IMR-90 (cell line): ENCODE results near the gene RPH3AL. TPM values are rescaled to one million over a fixed set of nuclear protein-coding genes. Genes with fewer than 3 reads are reported as not detected.

ENCODE experiments used
- ATAC-seq: fragments of 200-7000 bp; cut with Tn5 transposase; 2 replicates; pipeline ENCODE4 v1.9.1; 2020; ENCODE audit warnings: low read depth, mild to moderate bottlenecking, moderate library complexity
- BruUV-seq: library from RNA; stranded (reverse); fragments of 400-500 nt; replicated peaks from 2 replicates; lab custom pipeline; 2021; lab: Mats Ljungman, UMichigan
- CTCF ChIA-PET: fragments of 300-600 bp; formaldehyde crosslinking; extraction: SDS; loops from one replicate; lab custom pipeline; 2021; ENCODE audit warnings: antibody characterized with exemption; lab: Yijun Ruan, JAX
- POLR2A ChIA-PET: fragments of 300-600 bp; sonication (Branson Sonifier 250); formaldehyde crosslinking; loops from one replicate; lab custom pipeline; 2022; ENCODE audit warnings: antibody characterized with exemption; ENCODE audit not compliant: unreplicated experiment; lab: Charles Lee
- DNase-seq: peaks from one replicate; pipeline ENCODE4 v3.0.0; 2013
- H2AFZ ChIP-seq: replicated peaks from 2 replicates; pipeline ENCODE3; 2013; ENCODE audit warnings: low read length, mild to moderate bottlenecking; ENCODE audit not compliant: poor library complexity
- H2AK5ac ChIP-seq: 2 replicates; pipeline ENCODE4 v1.6.1; 2013; ENCODE audit warnings: low read depth, low read length, inconsistent platforms
- H2AK9ac ChIP-seq: replicated peaks from 2 replicates; pipeline ENCODE3; 2013; ENCODE audit warnings: mild to moderate bottlenecking, low read depth, low read length, moderate library complexity; ENCODE audit not compliant: poor library complexity
- H2BK120ac ChIP-seq: 2 replicates; pipeline ENCODE4 v1.6.1; 2013; ENCODE audit warnings: low read depth, low read length, inconsistent platforms
- H2BK15ac ChIP-seq: 3 replicates; pipeline ENCODE4 v1.6.1; 2013; ENCODE audit warnings: low read depth, low read length, inconsistent platforms
- H2BK20ac ChIP-seq: 2 replicates; pipeline ENCODE4 v1.6.1; 2013; ENCODE audit warnings: low read depth, mild to moderate bottlenecking, inconsistent platforms, low read length, moderate library complexity
- H2BK5ac ChIP-seq: 2 replicates; pipeline ENCODE4 v1.6.1; 2013; ENCODE audit warnings: mild to moderate bottlenecking, low read depth, low read length, inconsistent platforms; ENCODE audit not compliant: poor library complexity, severe bottlenecking
- H3K14ac ChIP-seq: replicated peaks from 2 replicates; pipeline ENCODE4 v1.6.1; 2013; ENCODE audit warnings: low read depth, low read length, inconsistent platforms
- H3K18ac ChIP-seq: 2 replicates; pipeline ENCODE4 v1.6.1; 2013; ENCODE audit warnings: low read depth, low read length, control low read depth
- H3K23ac ChIP-seq: 2 replicates; pipeline ENCODE4 v1.6.1; 2013; ENCODE audit warnings: low read depth, low read length, inconsistent platforms
- H3K27ac ChIP-seq: 2 replicates; pipeline ENCODE4 v1.5.1; 2013; ENCODE audit warnings: mild to moderate bottlenecking, control low read depth, low read length; ENCODE audit not compliant: insufficient read depth
- H3K27me3 ChIP-seq: 2 replicates; pipeline ENCODE4 v1.6.1; 2013; ENCODE audit warnings: low read length; ENCODE audit not compliant: control insufficient read depth, insufficient read depth
- H3K36me3 ChIP-seq: 2 replicates; pipeline ENCODE4 v1.6.1; 2013; ENCODE audit warnings: low read length, mixed read lengths; ENCODE audit not compliant: control insufficient read depth, insufficient read depth
- H3K4ac ChIP-seq: 2 replicates; pipeline ENCODE4 v1.6.1; 2013; ENCODE audit warnings: low read depth, low read length, inconsistent platforms
- H3K4me1 ChIP-seq: 2 replicates; pipeline ENCODE4 v1.6.1; 2013; ENCODE audit warnings: low read length, mixed read lengths; ENCODE audit not compliant: control insufficient read depth, insufficient read depth
- H3K4me2 ChIP-seq: 2 replicates; pipeline ENCODE4 v1.6.1; 2013; ENCODE audit warnings: low read depth, mild to moderate bottlenecking, control low read depth, low read length, moderate library complexity
- H3K4me3 ChIP-seq: 2 replicates; pipeline ENCODE4 v1.5.1; 2013; ENCODE audit warnings: low read depth, mild to moderate bottlenecking, control low read depth, low read length, moderate library complexity; ENCODE audit not compliant: insufficient read depth
- H3K56ac ChIP-seq: 2 replicates; pipeline ENCODE4 v1.6.1; 2013; ENCODE audit warnings: low read length, inconsistent platforms; ENCODE audit not compliant: insufficient read depth; ENCODE audit errors: extremely low read depth
- H3K79me1 ChIP-seq, 2 experiments: 2 replicates each; pipeline ENCODE4 v1.6.1; 2013; ENCODE audit warnings: low read length in 2 of 2, inconsistent platforms in 1 of 2, low read depth in 1 of 2
- H3K9ac ChIP-seq: 2 replicates; pipeline ENCODE4 v1.6.1; 2013; ENCODE audit warnings: low read depth, low read length, control low read depth
- H3K9me1 ChIP-seq: 2 replicates; pipeline ENCODE4 v1.6.1; 2013; ENCODE audit warnings: low read length, inconsistent platforms; ENCODE audit not compliant: insufficient read depth
- H3K9me3 ChIP-seq: 2 replicates; pipeline ENCODE4 v1.6.1; 2013; ENCODE audit warnings: low read length; ENCODE audit not compliant: control insufficient read depth, insufficient read depth
- H4K20me1 ChIP-seq: 2 replicates; pipeline ENCODE4 v1.6.1; 2013; ENCODE audit warnings: low read length, inconsistent platforms; ENCODE audit not compliant: insufficient read depth
- H4K5ac ChIP-seq: 2 replicates; pipeline ENCODE4 v1.6.1; 2013; ENCODE audit warnings: mild to moderate bottlenecking, low read depth, low read length, control low read depth
- H4K8ac ChIP-seq, 2 experiments: 2 replicates each; pipeline ENCODE4 v1.6.1; 2013; ENCODE audit warnings: low read depth in 2 of 2, low read length in 2 of 2, control low read depth in 1 of 2, inconsistent platforms in 1 of 2
- H4K91ac ChIP-seq: 2 replicates; pipeline ENCODE4 v1.6.1; 2013; ENCODE audit warnings: low read depth, low read length, inconsistent platforms; ENCODE audit not compliant: insufficient read depth
- CEBPB ChIP-seq: IDR thresholded peaks from 2 replicates; pipeline ENCODE4 v1.6.1; 2012; ENCODE audit warnings: low read depth, low read length, improper control_type of control experiment
- MAZ ChIP-seq: IDR thresholded peaks from 2 replicates; pipeline ENCODE4 v1.6.1; 2012; ENCODE audit warnings: low read depth, mild to moderate bottlenecking, low read length, improper control_type of control experiment, moderate library complexity, borderline replicate concordance
- WGBS, 2 experiments: methylation state at CpG; one replicate each; pipeline versions ENCODE4 v1.1.5 to v1.1.7; 2013; ENCODE audit warnings: missing lambda C conversion rate in 2 of 2; ENCODE audit not compliant: insufficient read length in 1 of 2; ENCODE audit errors: extremely low coverage in 2 of 2; 5-methylcytosine and 5-hydroxymethylcytosine counted together
- dilution Hi-C: fragments of 300-500 bp; cut with HindIII; formaldehyde crosslinking; loops from one replicate; pipeline ENCODE4 v1.14.3; 2018; ENCODE audit warnings: low sequenced_read_pairs; ENCODE audit not compliant: unreplicated experiment
- in situ Hi-C: fragments of 300-500 bp; cut with MboI; formaldehyde crosslinking; loops from 3 replicates; pipeline ENCODE4 v1.14.3; 2019; ENCODE audit warnings: low sequenced_read_pairs, inconsistent platforms, mixed read lengths
- intact Hi-C: fragments of 100-400 bp; cut with micrococcal nuclease; formaldehyde crosslinking; loops from 2 replicates; pipeline ENCODE4 v1.10.0; 2022
- polyA plus RNA-seq, 3 experiments: library from polyadenylated mRNA; depleted of rRNA; stranded (reverse); fragments of >200 nt; gene quantifications; 2 replicates each; pipeline ENCODE4 v1.2.3, GENCODE V29; 2012; ENCODE audit warnings: low replicate concordance in 1 of 3
- total RNA-seq: library from RNA; depleted of rRNA; stranded (reverse); fragments of >200 nt; gene quantifications from 2 replicates; pipeline ENCODE4 v1.2.3, GENCODE V29; 2012

The RPH3AL gene
- total and polyA plus RNA-seq, 2 of the 4 experiments (the other 2 are of a cell fraction): 1.8 to 2.5 TPM

DNA sequence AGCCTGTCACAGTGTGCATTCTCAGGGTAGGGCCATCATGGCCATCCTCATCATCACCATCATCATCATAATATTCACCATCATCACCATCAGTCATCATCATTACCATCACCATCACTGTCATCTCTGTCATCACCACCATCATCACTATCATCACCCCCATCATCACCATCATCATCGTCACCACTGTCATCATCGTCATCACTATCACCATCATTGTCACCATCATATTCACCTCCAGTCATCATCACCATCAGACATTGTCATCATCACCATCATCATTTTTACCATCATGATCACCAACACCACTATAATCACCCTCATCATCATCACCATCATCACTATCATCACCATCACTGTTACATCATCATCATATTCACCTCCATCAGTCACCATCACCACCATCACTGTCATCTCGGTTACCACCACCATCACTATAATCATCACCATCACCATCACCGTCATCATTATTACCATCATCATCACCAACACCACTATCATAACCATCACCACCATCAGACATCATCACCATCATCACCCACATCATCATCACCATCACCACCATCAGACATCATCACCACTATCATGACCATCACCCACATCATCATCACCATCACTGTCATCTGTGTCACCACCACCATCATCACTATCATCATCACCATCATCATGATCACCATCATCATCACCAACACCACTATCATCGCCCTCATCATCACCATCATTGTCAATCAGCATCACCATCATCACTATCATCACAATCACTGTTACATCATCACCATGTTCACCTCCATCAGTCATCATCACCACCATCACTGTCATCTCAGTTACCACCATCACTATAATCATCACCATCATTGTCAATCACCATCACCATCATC, 8.5 kb downstream of the RPH3AL start:
- Histone ChIP-seq H3K4me1 (no peaks in the 10 kb centered on the region), H3K79me1 (no peaks in the 10 kb centered on the region; a peak in 1 of 4 replicates), H3K4ac (no peak overlapping the region), H3K4me3 (no peak overlapping the region), H4K5ac (no peak overlapping the region), H4K91ac (no peak overlapping the region), H2AFZ (no peak overlapping the region), H3K18ac (no peak overlapping the region), H2BK15ac (no peak overlapping the region), H2BK20ac (no peak overlapping the region), H2AK9ac (no peak overlapping the region), H3K9me1 (no peaks in the 10 kb centered on the region), H4K8ac (no peak overlapping the region), H2BK5ac (peak overlapping the region; percentile 22), H3K23ac (no peak overlapping the region), H3K27me3 (peaks cover 6% of the 10 kb centered on the region; the same call in 1 of the 2 replicates), H3K56ac (no peak overlapping the region), H4K20me1 (no peaks in the 10 kb centered on the region), H3K14ac (no peak overlapping the region), H3K36me3 (no peaks in the 10 kb centered on the region), H3K4me2 (no peak overlapping the region), H2AK5ac (no peak overlapping the region), H3K9me3 (no peaks in the 10 kb centered on the region), H2BK120ac (no peak overlapping the region), H3K9ac (no peak overlapping the region), H3K27ac (no peak overlapping the region)
- WGBS, 2 experiments: 83% methylated on average over 5 of the region's 5 CpGs; no CpG with 5 or more reads in 1 of the 2 experiments
- ChIA-PET POLR2A (no interaction called here), CTCF (no interaction called here)
- no peak for DNase-seq
- in situ Hi-C loops: no loop called here
- intact Hi-C loops: no loop called here
- TF ChIP-seq CEBPB: 0 out of 2 replicates have a peak, but pooled peaks have one; percentile 6
- no peak for TF ChIP-seq MAZ
- dilution Hi-C loops: no loop called here
- ATAC-seq: no peak
- no TSS peak for BruUV-seq
